Colonic mucosa (tissue), 4 donors: ENCODE data around the gene IL1B. TPM values are rescaled to one million over a fixed set of nuclear protein-coding genes. Genes with fewer than 3 reads are reported as not detected.

Experiments used
- DNase-seq: peaks from one replicate; pipeline ENCODE4 v3.0.0-alpha.2; 2020
- H3K27ac ChIP-seq: fragments of 200-600 bp; one replicate; pipeline ENCODE4 v1.8.0; 2021
- H3K27me3 ChIP-seq: fragments of 200-600 bp; one replicate; pipeline ENCODE4 v1.8.0; 2021
- H3K36me3 ChIP-seq: fragments of 200-600 bp; one replicate; pipeline ENCODE4 v1.8.0; 2021
- H3K4me1 ChIP-seq: fragments of 200-600 bp; one replicate; pipeline ENCODE4 v1.8.0; 2021; ENCODE audit warnings: mild to moderate bottlenecking
- H3K4me3 ChIP-seq: fragments of 200-600 bp; one replicate; pipeline ENCODE4 v1.8.0; 2021
- H3K9ac ChIP-seq, 2 donors: one replicate each; pipeline ENCODE4 v1.7.0; 2013; ENCODE audit warnings: control low read depth in 2 of 2, low read depth in 2 of 2, low read length in 2 of 2
- H3K9me3 ChIP-seq: fragments of 200-600 bp; one replicate; pipeline ENCODE4 v1.8.0; 2021
- intact Hi-C: fragments of 100-400 bp; cut with DNase I; formaldehyde crosslinking; loops from one replicate; pipeline ENCODE4 v1.14.1; 2022
- total RNA-seq, 2 donors: library from RNA; stranded (reverse); fragmentation: NEBNext Ultra II Directional in 1 of 2; extraction: Animal tissue kit (Norgen Biotek cat#: 25700) in 1 of 2; gene quantifications; one replicate each; pipeline ENCODE4 v1.2.1, GENCODE V29; 2021
- TF ChIP-seq, protein P1 (sequence below): fragments of 200-600 bp; IDR thresholded peaks from one replicate; pipeline ENCODE4 v1.8.0; 2022; ENCODE audit warnings: antibody characterized with exemption, mild to moderate bottlenecking
- donor health status: healthy.
- donor health status: DM: no; HTN: no; CAD: no.
- donor health status: DM: no; HTN: no; CAD: no.

IL1B gene
- 1 to 10 TPM; 1.6 to 5.7 TPM for total RNA-seq

DNA sequence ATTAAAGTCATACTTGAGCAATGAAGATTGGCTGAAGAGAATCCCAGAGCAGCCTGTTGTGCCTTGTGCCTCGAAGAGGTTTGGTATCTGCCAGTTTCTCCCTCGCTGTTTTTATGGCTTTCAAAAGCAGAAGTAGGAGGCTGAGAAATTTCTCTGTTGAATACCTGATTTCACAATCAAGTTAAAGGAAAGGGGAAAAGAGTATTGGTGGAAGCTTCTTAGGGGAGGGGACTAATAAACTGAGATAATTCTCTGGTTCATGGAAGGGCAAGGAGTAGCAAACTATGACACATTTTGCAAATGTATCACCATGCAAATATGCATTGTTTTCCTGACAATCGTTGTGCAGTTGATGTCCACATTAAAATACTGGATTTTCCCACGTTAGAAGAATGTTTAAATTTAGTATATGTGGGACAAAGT, at the start of gene IL1B:
IL1B (minus strand) TSS at position 85 of the 423 bp plus-strand sequence. CDS start 550 bp downstream, outside the sequence.
- intact Hi-C loops, result no loop called here
- Histone ChIP-seq H3K27me3 (no peaks in the 10 kb centered on the region), H3K27ac (no peak within 1 kb of the TSS), H3K9me3 (no peaks in the 10 kb centered on the region), H3K4me1 (peaks cover 10% of the 10 kb centered on the region), H3K36me3 (no peaks in the 10 kb centered on the region), H3K4me3 (no peak within 1 kb of the TSS), H3K9ac (no peak within 1 kb of the TSS)
- TF ChIP-seq, protein P1, sequence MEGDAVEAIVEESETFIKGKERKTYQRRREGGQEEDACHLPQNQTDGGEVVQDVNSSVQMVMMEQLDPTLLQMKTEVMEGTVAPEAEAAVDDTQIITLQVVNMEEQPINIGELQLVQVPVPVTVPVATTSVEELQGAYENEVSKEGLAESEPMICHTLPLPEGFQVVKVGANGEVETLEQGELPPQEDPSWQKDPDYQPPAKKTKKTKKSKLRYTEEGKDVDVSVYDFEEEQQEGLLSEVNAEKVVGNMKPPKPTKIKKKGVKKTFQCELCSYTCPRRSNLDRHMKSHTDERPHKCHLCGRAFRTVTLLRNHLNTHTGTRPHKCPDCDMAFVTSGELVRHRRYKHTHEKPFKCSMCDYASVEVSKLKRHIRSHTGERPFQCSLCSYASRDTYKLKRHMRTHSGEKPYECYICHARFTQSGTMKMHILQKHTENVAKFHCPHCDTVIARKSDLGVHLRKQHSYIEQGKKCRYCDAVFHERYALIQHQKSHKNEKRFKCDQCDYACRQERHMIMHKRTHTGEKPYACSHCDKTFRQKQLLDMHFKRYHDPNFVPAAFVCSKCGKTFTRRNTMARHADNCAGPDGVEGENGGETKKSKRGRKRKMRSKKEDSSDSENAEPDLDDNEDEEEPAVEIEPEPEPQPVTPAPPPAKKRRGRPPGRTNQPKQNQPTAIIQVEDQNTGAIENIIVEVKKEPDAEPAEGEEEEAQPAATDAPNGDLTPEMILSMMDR, result no peak
- no peak for DNase-seq

DNA sequence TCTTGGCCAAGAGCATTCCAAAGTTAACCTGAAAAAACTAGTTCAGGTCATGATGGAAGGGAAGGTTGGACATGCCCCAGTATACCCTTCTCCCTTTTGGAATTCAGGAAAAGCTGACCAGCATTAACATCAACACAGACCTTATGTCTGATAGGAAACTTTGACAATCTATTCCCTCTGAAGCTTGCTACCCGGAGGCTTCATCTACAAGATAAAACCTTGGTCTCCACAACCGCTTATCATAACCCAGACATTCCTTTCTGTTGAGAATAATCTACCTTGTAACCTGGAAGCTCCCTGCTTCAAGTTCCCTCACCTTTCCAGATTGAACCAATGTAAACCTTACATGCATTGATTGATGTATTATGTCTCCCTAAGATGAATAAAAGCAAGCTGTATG, 49.7 kb upstream of the IL1B start:
- Histone ChIP-seq H3K4me1 (peaks cover 5% of the 10 kb centered on the region), H3K27ac (no peak overlapping the region), H3K9me3 (no peaks in the 10 kb centered on the region), H3K36me3 (no peaks in the 10 kb centered on the region), H3K4me3 (no peak overlapping the region), H3K9ac (no peak overlapping the region), H3K27me3 (no peaks in the 10 kb centered on the region)
- DNase-seq, result no peak
- intact Hi-C loops, result no loop called here
- TF ChIP-seq, protein P1, result no peak

- Histone ChIP-seq H3K9me3 (no peaks in the 10 kb centered on the region), H3K27me3 (no peaks in the 10 kb centered on the region), H3K4me3 (no peak overlapping the region), H3K27ac (no peak overlapping the region), H3K4me1 (peaks cover 5% of the 10 kb centered on the region), H3K36me3 (no peaks in the 10 kb centered on the region), H3K9ac (no peak overlapping the region)
- TF ChIP-seq, protein P1, result no peak
- intact Hi-C loops, result no loop called here
- DNase-seq, result no peak
Measured at GRCh38 chr2:112885506-112885902, 48.9 kb upstream of the IL1B start.

GRCh38 chr2:112884869-112885505, 48.4 kb upstream of the IL1B start:
- intact Hi-C loops, result loop anchor here (5.0 kb wide), 2 partner anchors 57 to 138 kb away; no protein-coding TSS in a partner anchor
- no peaks in the 10 kb centered on the region for H3K9me3 ChIP-seq
- no peak overlapping the region for H3K9ac ChIP-seq
- peak; percentile 86 for DNase-seq
- H3K4me1 ChIP-seq, result peaks cover under 1% of the 10 kb centered on the region
- H3K27me3 ChIP-seq, result no peaks in the 10 kb centered on the region
- TF ChIP-seq, protein P1, result peak; percentile 97
- H3K27ac ChIP-seq, result no peak overlapping the region
- no peak overlapping the region for H3K4me3 ChIP-seq
- H3K36me3 ChIP-seq, result no peaks in the 10 kb centered on the region

- intact Hi-C loops, result loop anchor here (5.0 kb wide), 2 partner anchors 59 to 136 kb away; no protein-coding TSS in a partner anchor
- TF ChIP-seq, protein P1, result no peak
- H3K36me3 ChIP-seq, result no peaks in the 10 kb centered on the region
Measured at GRCh38 chr2:112883669-112884068, 47.1 kb upstream of the IL1B start.

More at GRCh38 chr2:112883669-112884068, 47.1 kb upstream of the IL1B start:
- Histone ChIP-seq H3K27ac (no peak overlapping the region), H3K4me3 (no peak overlapping the region), H3K4me1 (no peaks in the 10 kb centered on the region), H3K27me3 (no peaks in the 10 kb centered on the region), H3K9ac (no peak overlapping the region), H3K9me3 (no peaks in the 10 kb centered on the region)
- no peak for DNase-seq
